Measurements from ENCODE around the gene NAV2. TPM values are rescaled to one million over a fixed set of nuclear protein-coding genes. Genes with fewer than 3 reads are reported as not detected.

The NAV2 gene
- polyA plus RNA-seq, 1 donor from 2014 or later = 3.0 TPM

GRCh38 chr11:19931141-19931770 is 218.6 kb downstream of the NAV2 start:
- Histone ChIP-seq H3K27me3 (ENCODE audit: insufficient read depth, low read depth, low read length) (no peaks in the 10 kb centered on the region), H3K27ac (ENCODE audit: low read length) (no peak overlapping the region), H3F3A (ENCODE audit: insufficient read depth, low read length, poor library complexity, severe bottlenecking) (no peaks in the 10 kb centered on the region), H3K4me2 (ENCODE audit: low read length) (no peak overlapping the region), H3K79me2 (replicated peaks; ENCODE audit: insufficient read depth, low read length) (no peaks in the 10 kb centered on the region), H3K36me3 (ENCODE audit: insufficient read depth, low read length) (no peaks in the 10 kb centered on the region), H3K9ac (ENCODE audit: low read length) (no peak overlapping the region), H2AFZ (ENCODE audit: low read depth, low read length) (no peak overlapping the region), H3K9me2 (ENCODE audit: insufficient read depth, low read length) (no peaks in the 10 kb centered on the region), H4K20me1 (ENCODE audit: insufficient read depth) (no peaks in the 10 kb centered on the region), H3K4me3 (ENCODE audit: low read length) (no peak overlapping the region), H3K9me3 (ENCODE audit: low read length) (no peaks in the 10 kb centered on the region)
- no peak for TF ChIP-seq REST (IDR thresholded peaks at IDR 0.05; ENCODE audit: borderline replicate concordance)
- no peak for TF ChIP-seq TAF1 (IDR thresholded peaks at IDR 0.05; ENCODE audit: low read depth)
- no peak for TF ChIP-seq EP300 (conservative IDR thresholded peaks at IDR 0.05; ENCODE audit: poor library complexity, severe bottlenecking)
- TF ChIP-seq RAD21 (conservative IDR thresholded peaks at IDR 0.05) = no peak
- no peak for TF ChIP-seq EZH2 (IDR thresholded peaks at IDR 0.05; ENCODE audit: borderline replicate concordance, insufficient read depth, low read length, poor library complexity, severe bottlenecking)

- no peaks in the 10 kb centered on the region for H3K79me2 ChIP-seq (replicated peaks; ENCODE audit: insufficient read depth, low read length)
- no peaks in the 10 kb centered on the region for H3K27me3 ChIP-seq (ENCODE audit: insufficient read depth, low read depth, low read length)
- TF ChIP-seq EP300 (conservative IDR thresholded peaks at IDR 0.05; ENCODE audit: poor library complexity, severe bottlenecking) = no peak
- no peak for TF ChIP-seq TAF1 (IDR thresholded peaks at IDR 0.05; ENCODE audit: low read depth)
- no peak for TF ChIP-seq REST (IDR thresholded peaks at IDR 0.05; ENCODE audit: borderline replicate concordance)
- no peak for TF ChIP-seq EZH2 (IDR thresholded peaks at IDR 0.05; ENCODE audit: borderline replicate concordance, insufficient read depth, low read length, poor library complexity, severe bottlenecking)
- no peak for TF ChIP-seq SMC3 (conservative IDR thresholded peaks at IDR 0.05; ENCODE audit: poor library complexity)
- no peaks in the 10 kb centered on the region for H3K36me3 ChIP-seq (ENCODE audit: insufficient read depth, low read length)
- no peak overlapping the region for H3K27ac ChIP-seq (ENCODE audit: low read length)
- no peak overlapping the region for H2AFZ ChIP-seq (ENCODE audit: low read depth, low read length)
- no peaks in the 10 kb centered on the region for H4K20me1 ChIP-seq (ENCODE audit: insufficient read depth)
- no peak overlapping the region for H3K9ac ChIP-seq (ENCODE audit: low read length)
- no peak overlapping the region for H3K4me2 ChIP-seq (ENCODE audit: low read length)
- H3K9me2 ChIP-seq (ENCODE audit: insufficient read depth, low read length) = no peaks in the 10 kb centered on the region
- no peaks in the 10 kb centered on the region for H3F3A ChIP-seq (ENCODE audit: insufficient read depth, low read length, poor library complexity, severe bottlenecking)
- no peaks in the 10 kb centered on the region for H3K9me3 ChIP-seq (ENCODE audit: low read length)
- H3K4me3 ChIP-seq (ENCODE audit: low read length) = no peak overlapping the region
These were observed 219.2 kb downstream of the NAV2 start for GRCh38 chr11:19931771-19932369.

All from neural cell (in vitro differentiated cells).